NK-92 (cell line): Measurements from ENCODE around the gene ITGB1.
"Not testable (repeated sequence)": the region's sequence is repeated elsewhere in the genome, so short reads cannot be mapped to it uniquely, and the experiment has no call there.

Source experiments
- DNase-seq: peaks from one replicate; lab custom pipeline; 2025; ENCODE audit not compliant: unreplicated experiment; lab: John Stamatoyannopoulos, UW

Gene ITGB1

DNA sequence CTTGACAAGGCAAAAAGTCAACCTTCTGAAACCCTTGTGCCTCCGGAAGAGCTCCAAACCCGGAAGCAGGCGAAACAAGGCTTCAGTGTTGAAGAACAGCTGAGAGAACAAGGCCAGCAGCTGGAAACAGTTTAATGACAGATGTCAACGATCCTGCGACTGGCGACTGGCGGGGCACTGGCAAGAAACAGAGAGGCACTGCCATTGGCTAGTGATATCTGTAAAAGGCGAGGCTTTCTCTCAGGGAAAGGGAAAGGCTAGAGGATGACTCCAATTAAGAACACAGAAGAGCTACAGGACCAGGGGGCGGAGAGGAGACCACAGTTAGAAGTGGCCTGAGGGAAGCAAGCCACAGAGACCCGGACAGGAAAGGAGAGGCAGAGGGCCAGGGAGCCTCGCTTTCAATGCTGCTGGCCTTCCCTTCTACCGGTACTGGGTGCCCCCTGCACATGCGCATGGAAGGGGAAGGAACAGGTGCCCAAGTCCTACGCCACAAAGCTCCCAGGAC lies 19.4 kb downstream of the ITGB1 start:
- no peak for DNase-seq

- DNase-seq = no peak
These were observed 20.1 kb downstream of the ITGB1 start for GRCh38 chr10:32937911-32938424.

DNA sequence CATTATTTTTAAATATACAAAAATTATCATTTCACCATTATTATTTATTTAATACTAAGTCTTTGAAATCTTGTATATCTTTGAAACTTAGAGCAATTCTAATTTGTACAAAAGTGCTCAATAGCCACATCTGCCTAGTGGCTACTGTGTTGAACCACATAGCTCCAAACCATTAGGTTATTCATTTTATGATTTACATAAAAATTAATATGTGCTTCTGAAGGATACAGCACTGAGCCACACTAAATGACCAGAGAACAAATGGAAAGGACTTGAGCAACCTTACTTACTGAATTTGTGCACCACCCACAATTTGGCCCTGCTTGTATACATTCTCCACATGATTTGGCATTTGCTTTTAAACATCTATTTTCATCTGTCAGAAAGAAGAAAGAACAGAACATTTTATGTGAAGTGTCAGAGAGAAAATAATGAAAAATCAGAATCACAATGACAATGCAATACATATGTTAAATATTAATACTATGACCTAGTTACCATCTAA lies 25.8 kb downstream of the ITGB1 start:
- DNase-seq = no peak

GRCh38 chr10:32931593-32931992 lies 26.4 kb downstream of the ITGB1 start:
- no peak for DNase-seq

- DNase-seq = no peak
These were observed 28.0 kb downstream of the ITGB1 start for GRCh38 chr10:32930036-32930435.

- no peak for DNase-seq
These were observed 28.4 kb downstream of the ITGB1 start for GRCh38 chr10:32929634-32930033.

DNA sequence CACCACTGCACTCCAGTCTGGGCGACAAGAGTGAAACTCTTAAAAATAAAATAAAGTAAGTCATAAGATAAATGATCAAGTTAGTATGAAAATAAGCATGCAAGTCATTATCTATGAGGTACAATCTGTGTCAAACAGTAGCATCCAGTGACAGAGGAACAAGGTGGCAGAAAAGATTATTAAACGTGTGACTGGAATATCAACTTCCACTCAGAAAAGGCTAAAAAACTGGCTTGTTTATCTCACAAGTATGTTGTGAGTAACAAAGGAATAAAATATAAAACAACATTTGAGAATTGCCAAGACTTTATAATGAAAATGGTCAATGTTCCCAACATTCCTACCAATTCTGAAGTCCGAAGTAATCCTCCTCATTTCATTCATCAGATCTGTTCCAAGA lies 30.3 kb downstream of the ITGB1 start:
- no peak for DNase-seq

- no peak for DNase-seq
These were observed 34.2 kb downstream of the ITGB1 start for GRCh38 chr10:32923849-32924248.

GRCh38 chr10:32923134-32923533 lies 34.9 kb downstream of the ITGB1 start:
- no peak for DNase-seq

- no peak for DNase-seq
These were observed 35.9 kb downstream of the ITGB1 start for GRCh38 chr10:32922170-32922569.

GRCh38 chr10:32917817-32918216 lies 40.2 kb downstream of the ITGB1 start:
- DNase-seq = not testable (repeated sequence)

DNA sequence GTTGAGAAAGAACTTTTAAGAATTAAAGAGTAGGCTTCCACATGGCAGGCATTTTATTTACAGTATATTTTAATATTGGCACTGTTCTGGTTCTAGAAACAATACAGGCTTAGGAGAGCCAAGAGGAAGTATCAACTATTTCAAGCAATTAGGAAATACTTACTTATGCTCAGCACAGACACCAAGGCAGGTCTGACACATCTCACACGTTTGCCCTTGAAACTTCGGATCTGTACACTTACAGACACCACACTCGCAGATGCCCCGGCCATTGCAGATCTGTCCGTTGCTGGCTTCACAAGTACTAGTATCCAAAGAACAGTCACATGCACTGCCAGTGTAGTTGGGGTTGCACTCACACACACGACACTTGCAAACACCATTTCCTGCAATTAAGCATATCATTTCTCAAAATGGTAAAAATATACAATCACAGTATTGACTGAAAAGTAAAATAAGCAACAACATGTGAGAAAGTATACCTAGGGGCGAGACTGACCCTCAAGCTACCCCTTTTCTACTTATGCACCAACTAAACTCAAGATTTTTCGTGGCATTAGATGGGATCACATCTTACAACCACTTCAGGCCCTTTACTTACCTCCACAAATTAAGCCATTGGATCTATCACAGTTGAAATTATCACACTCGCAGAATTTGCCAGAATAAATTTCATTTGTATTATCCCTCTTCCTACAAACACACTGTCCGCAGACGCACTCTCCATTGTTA lies 46.6 kb downstream of the ITGB1 start:
- no peak for DNase-seq

DNA sequence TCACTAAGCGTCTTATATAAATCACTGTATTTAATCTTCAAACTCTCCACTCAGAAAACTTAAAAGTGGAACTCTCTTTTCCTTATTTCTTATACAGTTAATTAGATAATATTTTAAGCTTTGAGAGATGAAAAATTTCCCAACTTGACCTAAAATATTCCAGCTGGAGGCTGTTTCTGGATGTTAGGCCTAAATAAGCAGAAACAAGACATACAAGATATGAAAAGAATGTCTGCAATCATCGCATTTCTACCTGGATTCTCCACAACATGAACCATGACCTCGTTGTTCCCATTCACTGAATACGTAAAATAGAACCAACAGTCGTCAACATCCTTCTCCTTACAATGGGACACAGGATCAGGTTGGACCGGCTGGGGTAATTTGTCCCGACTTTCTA lies 48.1 kb downstream of the ITGB1 start:
- not testable (repeated sequence) for DNase-seq

- no peak for DNase-seq
These were observed 48.6 kb downstream of the ITGB1 start for GRCh38 chr10:32909456-32909855.

DNA sequence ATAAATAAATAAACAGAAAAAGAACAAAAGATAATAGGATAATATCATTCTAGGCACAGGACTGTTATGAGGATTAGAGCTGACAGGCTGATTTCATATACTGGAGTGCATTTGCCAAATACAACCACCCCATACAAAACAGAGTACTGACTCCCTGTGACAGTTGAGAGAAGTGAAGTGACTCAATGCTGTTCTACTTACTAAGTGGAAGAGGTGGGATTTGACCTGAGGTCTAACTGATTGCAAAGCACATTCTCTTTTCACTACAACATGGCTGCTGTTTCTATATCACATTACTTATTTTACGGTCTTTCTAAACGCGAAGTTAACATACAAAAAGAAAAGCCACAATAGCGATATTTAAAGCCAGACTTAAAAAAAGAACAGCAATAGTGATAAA lies 51.4 kb downstream of the ITGB1 start:
- DNase-seq = no peak

GRCh38 chr10:32905466-32905865 lies 52.6 kb downstream of the ITGB1 start:
- no peak for DNase-seq

- DNase-seq = no peak
These were observed 56.2 kb downstream of the ITGB1 start for GRCh38 chr10:32901815-32902214.

DNA sequence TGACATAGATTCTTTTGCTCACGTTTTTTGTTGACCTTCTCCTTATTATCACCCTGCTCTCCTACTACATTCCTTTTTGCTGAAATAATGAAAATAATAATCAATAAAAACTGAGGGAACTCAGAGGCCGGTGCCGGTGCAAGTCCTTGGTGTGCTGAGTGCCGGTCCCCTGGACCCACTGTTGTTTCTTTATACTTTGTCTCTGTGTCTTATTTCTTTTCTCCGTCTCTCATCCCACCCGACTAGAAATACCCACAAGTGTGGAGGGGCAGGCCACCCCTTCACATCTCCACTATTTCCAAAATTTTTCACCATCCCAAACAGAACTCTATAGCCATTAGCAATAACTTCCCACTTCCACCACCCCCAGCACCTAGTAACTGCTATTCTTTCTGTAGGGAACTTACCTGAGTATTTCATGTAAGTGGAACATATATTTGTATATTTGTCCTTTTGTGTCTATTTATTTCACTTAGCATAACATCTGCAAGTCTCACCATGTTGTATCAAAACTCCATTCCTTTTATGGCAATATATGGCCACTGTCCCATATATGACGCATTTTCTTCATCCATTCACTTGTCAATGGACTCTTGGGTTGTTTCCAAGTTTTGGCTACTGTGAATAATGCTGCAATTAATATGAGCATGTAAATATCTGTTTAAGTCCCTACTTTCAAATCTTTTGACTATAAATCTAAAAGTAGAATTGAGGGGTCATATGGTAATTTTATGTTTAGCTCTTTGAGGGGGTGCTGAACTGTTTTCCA lies 62.6 kb downstream of the ITGB1 start:
- DNase-seq = not testable (repeated sequence)

DNA sequence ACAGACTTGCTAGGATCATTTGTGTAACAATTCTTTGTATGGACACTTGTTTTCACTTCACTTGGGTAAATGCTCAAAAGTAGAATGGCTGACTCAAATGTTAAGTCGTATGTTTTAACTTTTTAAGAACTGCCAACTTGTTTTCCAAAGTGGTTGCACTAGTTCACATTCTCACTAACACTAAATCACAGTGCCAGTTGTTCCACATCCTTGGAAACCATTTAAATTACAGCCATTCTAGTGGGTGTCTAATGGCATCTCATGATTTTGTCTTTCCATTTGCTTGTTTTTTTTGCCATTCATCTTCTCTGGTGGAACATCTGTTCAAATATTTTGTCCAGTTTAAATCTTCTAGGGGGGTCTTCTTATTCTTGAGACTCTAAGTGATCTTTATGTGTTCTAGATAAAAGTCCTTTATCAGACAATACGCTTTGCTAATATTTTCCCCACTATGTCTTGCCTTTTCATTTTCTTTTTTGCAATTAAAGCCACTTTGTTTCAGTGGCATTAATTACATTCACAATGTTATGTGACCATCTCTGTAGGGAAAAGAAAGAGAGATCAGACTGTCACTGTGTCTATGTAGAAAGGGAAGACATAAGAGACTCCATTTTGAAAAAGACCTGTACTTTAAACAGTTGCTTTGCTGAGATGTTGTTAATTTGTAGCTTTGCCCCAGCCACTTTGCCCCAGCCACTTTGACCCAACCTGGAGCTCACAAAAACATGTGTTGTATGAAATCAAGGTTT lies 63.9 kb downstream of the ITGB1 start:
- no peak for DNase-seq

GRCh38 chr10:32893434-32893833 lies 64.6 kb downstream of the ITGB1 start:
- no peak for DNase-seq

DNA sequence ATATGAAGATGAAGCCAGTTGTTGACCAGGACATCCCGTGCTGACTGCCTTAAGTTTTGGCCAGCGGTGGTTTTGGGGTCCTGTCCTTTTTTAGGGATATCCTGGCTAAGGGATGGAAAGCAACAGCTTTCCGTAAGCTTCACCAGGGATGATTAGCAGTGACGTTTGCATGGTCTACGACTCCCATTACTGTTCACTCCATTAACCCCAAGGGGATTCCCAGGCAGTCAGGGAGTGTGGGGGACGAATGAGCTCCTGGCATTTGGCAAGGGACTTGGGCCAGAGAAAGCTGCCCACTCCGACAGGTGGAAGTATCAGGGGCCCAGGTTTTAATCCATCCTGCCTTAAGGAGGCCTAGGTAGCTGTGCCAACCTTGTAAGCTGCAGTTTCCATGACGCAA lies 66.8 kb downstream of the ITGB1 start:
- DNase-seq = no peak
